Epidermal melanocyte (primary cell): ENCODE measurements around the gene LPAR5.
"Not testable (repeated sequence)": the region's sequence is repeated elsewhere in the genome, so short reads cannot be mapped to it uniquely, and the experiment has no call there.

Source experiments
- DNase-seq: peaks from one replicate; pipeline ENCODE4 v3.0.0; 2011; ENCODE audit warnings: low spot score; ENCODE audit not compliant: insufficient read length

LPAR5 gene

DNA sequence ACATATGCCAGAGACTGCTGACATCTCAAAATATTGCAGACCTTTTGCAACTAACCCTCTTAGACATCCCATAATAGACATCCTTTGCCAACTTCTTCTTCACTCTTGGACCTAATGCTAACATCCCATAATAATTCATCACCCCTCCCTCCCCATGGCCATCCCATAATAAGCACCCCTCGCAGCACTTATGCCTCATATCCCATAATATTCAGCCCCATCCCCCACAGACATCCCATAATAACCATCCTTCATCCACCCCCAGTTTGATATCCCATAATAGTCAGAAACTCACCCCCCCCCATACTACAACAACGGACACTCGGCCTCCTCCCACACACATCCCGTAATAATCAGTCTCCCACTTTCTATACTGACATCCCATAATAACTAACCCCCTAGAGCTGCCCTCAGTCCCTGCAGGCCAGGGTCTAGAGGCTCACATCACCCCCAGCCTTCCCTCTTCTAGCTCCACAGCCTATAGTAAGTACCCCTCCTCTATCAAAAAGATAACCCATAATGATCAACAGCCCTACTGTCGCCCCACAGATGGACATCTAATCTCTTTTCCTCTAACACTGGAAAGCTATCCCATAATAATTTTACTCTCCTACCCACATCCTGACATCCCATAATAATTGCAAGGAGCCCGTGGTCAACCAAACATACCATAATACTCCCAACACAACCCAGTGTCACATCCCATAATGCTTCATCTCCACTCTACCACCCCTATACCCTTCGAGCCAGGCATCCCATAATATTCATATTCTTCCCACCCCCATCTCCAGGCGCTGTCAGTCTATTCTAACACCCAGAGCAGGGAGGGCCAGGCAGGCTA is 27.8 kb downstream of the LPAR5 start:
- DNase-seq = peak; percentile 43

DNA sequence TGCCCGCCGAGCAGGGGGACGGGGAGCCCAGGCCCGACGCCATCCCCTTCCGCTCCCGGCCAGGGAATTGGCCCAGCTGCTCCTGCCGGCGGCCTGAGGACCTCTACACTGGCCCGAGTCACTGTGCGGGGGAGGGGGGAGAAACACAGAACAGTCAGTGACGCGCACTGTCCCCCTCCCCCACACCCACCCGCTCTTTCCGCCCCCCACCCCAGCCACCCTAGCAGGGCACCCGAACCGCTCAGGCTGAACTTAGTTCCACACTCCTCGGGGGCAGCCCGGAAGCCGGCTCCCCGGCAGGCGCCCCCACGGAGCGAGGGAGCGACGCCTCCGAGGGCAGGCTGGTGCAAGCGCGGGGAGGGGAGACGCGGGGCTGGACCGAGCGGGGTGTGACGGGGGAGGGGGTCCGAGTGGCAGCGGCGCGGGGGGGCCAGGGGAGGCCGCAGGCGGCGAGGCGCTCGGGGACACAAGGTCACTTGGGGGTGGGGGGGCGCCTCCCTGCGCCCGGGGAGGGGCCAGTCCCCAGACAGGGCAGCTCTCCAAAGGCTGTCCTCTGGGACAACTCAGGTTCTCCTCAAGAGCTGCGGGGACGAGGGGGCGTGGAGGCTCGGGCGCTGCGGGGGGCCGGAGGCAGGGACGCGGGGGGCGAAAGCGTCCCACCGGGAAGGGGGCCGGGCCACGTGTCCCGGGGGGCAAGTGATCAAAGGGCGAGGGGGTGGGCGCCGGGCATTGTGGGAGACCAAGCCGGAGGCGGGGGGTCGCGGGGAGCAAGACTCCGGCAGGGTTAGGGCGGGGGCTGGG is 29.2 kb downstream of the LPAR5 start:
- DNase-seq = no peak

GRCh38 chr12:6605421-6606330 is 30.1 kb downstream of the LPAR5 start:
- DNase-seq = no peak

GRCh38 chr12:6604259-6605029 is 31.3 kb downstream of the LPAR5 start:
- no peak for DNase-seq

- peak; percentile 64 for DNase-seq
These were observed 32.6 kb downstream of the LPAR5 start for GRCh38 chr12:6603095-6603567.

- DNase-seq = no peak
These were observed 33.2 kb downstream of the LPAR5 start for GRCh38 chr12:6602526-6602925.

DNA sequence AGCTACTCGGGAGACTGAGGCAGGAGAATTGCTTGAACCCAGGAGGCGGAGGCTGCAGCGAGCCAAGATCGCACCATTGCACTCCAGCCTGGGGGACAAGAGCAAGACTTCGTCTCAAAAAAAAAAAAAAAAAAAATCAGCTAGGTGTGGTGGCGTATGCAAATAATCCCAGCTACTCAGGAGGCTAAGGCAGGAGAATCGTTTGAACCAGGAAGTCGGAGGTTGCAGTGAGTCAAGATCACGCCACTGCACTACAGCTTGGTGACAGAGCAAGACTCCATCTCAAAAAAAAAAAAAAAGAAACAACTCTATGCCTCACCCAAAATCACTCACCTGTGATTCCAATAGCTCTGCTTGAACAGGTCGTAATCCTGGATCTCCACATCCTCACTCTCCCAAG is 40.1 kb downstream of the LPAR5 start:
- DNase-seq = not testable (repeated sequence)

- no peak for DNase-seq
These were observed 43.7 kb downstream of the LPAR5 start for GRCh38 chr12:6592087-6592486.

- not testable (repeated sequence) for DNase-seq
These were observed 49.2 kb downstream of the LPAR5 start for GRCh38 chr12:6586569-6586968.

- no peak for DNase-seq
These were observed 51.5 kb downstream of the LPAR5 start for GRCh38 chr12:6584293-6584692.

- DNase-seq = no peak
These were observed 52.8 kb downstream of the LPAR5 start for GRCh38 chr12:6582959-6583358.

DNA sequence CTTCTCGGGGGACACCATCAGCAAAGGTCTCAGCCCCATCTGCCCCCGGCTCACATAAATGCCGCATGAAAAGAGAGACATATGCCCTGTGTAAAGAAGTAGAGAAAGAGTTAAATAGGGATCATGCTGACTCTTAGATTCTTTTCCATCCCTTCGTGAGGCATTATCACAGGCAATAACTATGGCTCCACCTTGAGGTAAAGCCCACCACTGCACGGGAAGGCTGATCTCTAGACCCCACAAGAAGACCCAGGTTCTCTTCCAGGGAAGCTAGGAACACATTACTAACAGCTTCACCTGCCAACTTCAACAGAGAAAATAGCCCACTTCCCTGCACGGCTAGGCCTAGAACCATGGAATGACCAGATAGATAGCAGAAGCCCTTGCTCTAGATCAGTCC is 53.6 kb downstream of the LPAR5 start:
- DNase-seq = no peak

GRCh38 chr12:6575648-6576047 is 60.1 kb downstream of the LPAR5 start:
- DNase-seq = no peak

GRCh38 chr12:6574576-6575295 is 61.0 kb downstream of the LPAR5 start:
- no peak for DNase-seq

DNA sequence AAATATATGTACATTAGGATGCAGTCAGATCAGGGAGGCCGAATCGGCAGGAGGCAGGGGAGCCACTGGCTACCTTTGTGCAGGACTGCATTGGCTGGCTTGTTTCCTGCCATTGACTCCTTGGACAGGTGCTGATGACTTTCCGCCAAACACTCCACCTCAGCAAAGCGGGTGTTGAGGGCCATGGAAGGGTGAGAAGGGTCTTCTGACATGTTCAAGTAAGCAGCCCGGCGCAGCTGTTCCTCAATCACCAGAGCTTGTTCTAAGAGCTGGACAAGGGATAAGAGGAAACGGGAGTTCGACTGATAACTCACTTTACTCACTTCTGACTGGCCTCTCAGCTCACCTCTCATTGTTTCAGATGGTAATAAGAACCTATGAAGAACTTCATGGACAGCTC is 62.8 kb downstream of the LPAR5 start:
- no peak for DNase-seq

- DNase-seq = no peak
These were observed 65.4 kb downstream of the LPAR5 start for GRCh38 chr12:6570264-6570887.

DNA sequence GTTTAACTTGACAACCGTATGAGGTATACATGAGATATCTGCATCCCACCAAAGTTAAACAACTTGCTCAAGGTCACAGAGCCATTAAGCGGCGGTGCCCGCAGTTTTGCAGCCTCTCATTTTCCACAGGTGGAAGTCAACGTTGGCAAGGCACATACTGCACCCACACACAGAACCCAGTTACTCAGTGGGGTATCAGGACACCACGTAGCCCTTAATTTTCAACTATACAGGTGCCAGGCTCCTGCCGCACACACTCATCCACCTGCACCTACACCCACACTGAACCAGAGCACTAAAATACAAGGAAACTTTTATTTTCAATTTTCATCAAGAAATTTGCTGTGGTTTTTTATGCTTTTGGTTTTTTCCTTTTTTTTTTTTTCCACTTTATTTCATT is 66.0 kb downstream of the LPAR5 start:
- no peak for DNase-seq

- DNase-seq = no peak
These were observed 66.4 kb downstream of the LPAR5 start for GRCh38 chr12:6569312-6569711.
